ENCODE results near the gene POLE2. TPM values are rescaled to one million over a fixed set of nuclear protein-coding genes. Genes with fewer than 3 reads are reported as not detected.
A peak's percentile ranks its signal among the peaks of the same experiment; 100 is the strongest.

Gene POLE2
- total and polyA plus RNA-seq, 2 of the 13 experiments (the other 11 are each of a cell fraction or from before 2014, with no cell fraction given) = 16.6 to 37.0 TPM

GRCh38 chr14:49692811-49693734, 5.1 kb upstream of the POLE2 start, which contains the start of gene KLHDC1 (continued):
- peak; percentile 94; the same call in 1 of the 2 replicates for TF ChIP-seq TERF1 (CRISPR knock-in tag; IDR thresholded peaks at IDR 0.05)
- TF ChIP-seq HMG20A (CRISPR knock-in tag; IDR thresholded peaks at IDR 0.05; ENCODE audit: borderline replicate concordance) = no peak
- no peak for TF ChIP-seq EZH2 (conservative IDR thresholded peaks at IDR 0.05; ENCODE audit: low read depth, low read length)
- 0 out of 2 replicates have a peak, but pooled peaks have one; percentile 71 for TF ChIP-seq ZFYVE20 (CRISPR knock-in tag; IDR thresholded peaks at IDR 0.05; ENCODE audit: borderline replicate concordance, low read depth)
- TF ChIP-seq ZNF333 (CRISPR knock-in tag; IDR thresholded peaks at IDR 0.05; ENCODE audit: borderline replicate concordance) = peak; percentile 91; the same call in 1 of the 2 replicates
- TF ChIP-seq CEBPZ (IDR thresholded peaks at IDR 0.05; ENCODE audit: low read length) = no peak
- TF ChIP-seq PTBP1 (IDR thresholded peaks at IDR 0.05; ENCODE audit: low read depth, low read length, poor library complexity, severe bottlenecking) = peak; percentile 40
- TF ChIP-seq ZNF329 (CRISPR knock-in tag; IDR thresholded peaks at IDR 0.05; ENCODE audit: low read depth) = 0 out of 2 replicates have a peak, but pooled peaks have one; percentile 47
- TF ChIP-seq SPEN (CRISPR knock-in tag; IDR thresholded peaks at IDR 0.05; ENCODE audit: low read depth) = peak; percentile 90
- TF ChIP-seq ZFP36 (IDR thresholded peaks at IDR 0.05; ENCODE audit: borderline replicate concordance, low read depth, low read length, partially characterized antibody) = no peak
- peak; percentile 56 for TF ChIP-seq PHF20 (CRISPR knock-in tag; IDR thresholded peaks at IDR 0.05)
- TF ChIP-seq NFE2 (CRISPR knock-in tag; IDR thresholded peaks at IDR 0.05) = no peak
- 0 out of 2 replicates have a peak, but pooled peaks have one; percentile 65 for TF ChIP-seq ZSCAN5A (CRISPR knock-in tag; IDR thresholded peaks at IDR 0.05; ENCODE audit: borderline replicate concordance)
- TF ChIP-seq ZSCAN12 (CRISPR knock-in tag; IDR thresholded peaks at IDR 0.05) = no peak
- no peak for TF ChIP-seq MZF1 (CRISPR knock-in tag; IDR thresholded peaks at IDR 0.05; ENCODE audit: borderline replicate concordance)
- TF ChIP-seq FOSL1 (CRISPR knock-in tag; IDR thresholded peaks at IDR 0.05; ENCODE audit: borderline replicate concordance) = no peak
- TF ChIP-seq SRSF4 (IDR thresholded peaks at IDR 0.05; ENCODE audit: low read depth, low read length, poor library complexity, severe bottlenecking) = no peak
- TF ChIP-seq TSC22D2 (CRISPR knock-in tag; IDR thresholded peaks at IDR 0.05; ENCODE audit: borderline replicate concordance) = peak; percentile 82
- TF ChIP-seq SUZ12 (IDR thresholded peaks at IDR 0.05; ENCODE audit: low read depth, low read length) = no peak
- TF ChIP-seq TFE3 (CRISPR knock-in tag; IDR thresholded peaks at IDR 0.05) = no peak
- TF ChIP-seq SSRP1 (CRISPR knock-in tag; IDR thresholded peaks at IDR 0.05) = no peak
